A549 (cell line): ENCODE results near the gene TSPAN10. TPM values are rescaled to one million over a fixed set of nuclear protein-coding genes. Genes with fewer than 3 reads are reported as not detected.

Experiments used
- ATAC-seq, 2 experiments: fragments of 200-7000 bp in 1 of 2; fragments of >200 bp in 1 of 2; cut with Nextera tagmentation in 1 of 2; cut with Tn5 transposase in 1 of 2; 3 replicates each; pipeline versions ENCODE4 v1.8.0 to v1.9.1; 2018 to 2020; ENCODE audit warnings: mild to moderate bottlenecking in 1 of 2, moderate library complexity in 1 of 2
- CTCF ChIA-PET: fragments of 300-600 bp; sonication (Branson Sonifier 250); formaldehyde crosslinking; extraction: SDS; loops from one replicate; lab custom pipeline; 2021; ENCODE audit warnings: antibody characterized with exemption, inconsistent platforms; lab: Yijun Ruan, JAX
- POLR2A ChIA-PET: fragments of 350-600 bp; formaldehyde crosslinking; extraction: SDS; loops from one replicate; lab custom pipeline; 2021; ENCODE audit warnings: antibody characterized with exemption, inconsistent platforms; lab: Yijun Ruan, JAX
- DNase-seq, 2 experiments: peaks; one replicate each; pipeline versions ENCODE4 v3.0.0 to v3.0.0-alpha.2; 2011 to 2016; ENCODE audit warnings: low read depth in 1 of 2, low spot score in 1 of 2
- FAIRE-seq: peaks from 2 replicates; lab custom pipeline; 2011; peaks lifted over from hg19 to GRCh38; lab: Jason Lieb, UNC
- H3K27ac ChIP-seq, 2 experiments: fragments of >200 bp; sonication (Bioruptor Twin); formaldehyde crosslinking; 3 replicates each; pipeline ENCODE4 v1.5.1; 2016 to 2017
- H3K4me1 ChIP-seq: fragments of >200 bp; sonication (Bioruptor Twin); formaldehyde crosslinking; 3 replicates; pipeline ENCODE4 v1.6.1; 2016
- H3K4me2 ChIP-seq: fragments of >200 bp; sonication (Bioruptor Twin); formaldehyde crosslinking; 3 replicates; pipeline ENCODE4 v1.6.1; 2016
- H3K4me3 ChIP-seq: fragments of >200 bp; sonication (Bioruptor Twin); formaldehyde crosslinking; 3 replicates; pipeline ENCODE4 v1.5.1; 2016
- H3K9me3 ChIP-seq: fragments of >200 bp; sonication (Bioruptor Twin); formaldehyde crosslinking; 3 replicates; pipeline ENCODE4 v1.6.1; 2016
- CEBPB ChIP-seq, 2 experiments: fragments of >200 bp in 1 of 2; sonication (Bioruptor Twin) in 1 of 2; formaldehyde crosslinking in 1 of 2; IDR thresholded peaks; 2 replicates each; pipeline ENCODE4 v1.6.1; 2012 to 2016
- CHD4 ChIP-seq: fragments of 200-600 bp; sonication (generic); IDR thresholded peaks from 2 replicates; pipeline ENCODE4 v1.6.1; 2016; ENCODE audit warnings: antibody characterized with exemption, mild to moderate bottlenecking, borderline replicate concordance
- ELK1 ChIP-seq: fragments of 150-350 bp; IDR thresholded peaks from 2 replicates; pipeline ENCODE4 v1.6.1; 2014; ENCODE audit warnings: low read depth, mild to moderate bottlenecking, low read length
- FOSB ChIP-seq: fragments of 250-450 bp; sonication (Bioruptor Pico); IDR thresholded peaks from 2 replicates; pipeline ENCODE4 v1.5.0; 2020; ENCODE audit warnings: mild to moderate bottlenecking, moderate library complexity
- HDAC2 ChIP-seq: fragments of 200-600 bp; sonication (generic); IDR thresholded peaks from 2 replicates; pipeline ENCODE4 v1.6.1; 2016
- HOXA7 ChIP-seq: fragments of 250-450 bp; sonication (Bioruptor Pico); IDR thresholded peaks from 2 replicates; pipeline ENCODE4 v1.5.0; 2020; ENCODE audit warnings: mild to moderate bottlenecking, moderate library complexity
- HOXB5 ChIP-seq: fragments of 250-450 bp; sonication (Bioruptor Pico); IDR thresholded peaks from 2 replicates; pipeline ENCODE4 v1.5.0; 2020; ENCODE audit warnings: mild to moderate bottlenecking, moderate library complexity
- JUN ChIP-seq, 2 experiments: fragments of >200 bp; sonication (Bioruptor Twin); formaldehyde crosslinking; IDR thresholded peaks; 2 replicates in 1 of 2; 3 replicates in 1 of 2; pipeline ENCODE4 v1.6.1; 2016 to 2017
- MAX ChIP-seq: IDR thresholded peaks from 2 replicates; pipeline ENCODE4 v1.6.1; 2012
- MYC ChIP-seq: IDR thresholded peaks from 2 replicates; pipeline ENCODE4 v1.6.1; 2012; ENCODE audit warnings: mild to moderate bottlenecking, inconsistent platforms, low read length, improper control_type of control experiment, borderline replicate concordance
- NFE2L2 ChIP-seq: fragments of 150-350 bp; conservative IDR thresholded peaks from 2 replicates; pipeline ENCODE4 v1.6.1; 2014; ENCODE audit warnings: low read length
- PHF8 ChIP-seq: fragments of 200-600 bp; sonication (generic); IDR thresholded peaks from 2 replicates; pipeline ENCODE4 v1.6.1; 2016; ENCODE audit warnings: low read depth, mild to moderate bottlenecking, antibody characterized with exemption, moderate library complexity, borderline replicate concordance
- POLR2A ChIP-seq: IDR thresholded peaks from 2 replicates; pipeline ENCODE4 v1.6.1; 2012; ENCODE audit warnings: mild to moderate bottlenecking, low read length
- POLR2AphosphoS2 ChIP-seq: conservative IDR thresholded peaks from 2 replicates; pipeline ENCODE4 v1.6.1; 2012; ENCODE audit warnings: low read length, improper control_type of control experiment, inconsistent platforms
- RARB ChIP-seq: fragments of 250-450 bp; sonication (Bioruptor Pico); IDR thresholded peaks from 2 replicates; pipeline ENCODE4 v1.8.0; 2021; ENCODE audit warnings: mild to moderate bottlenecking, moderate library complexity
- RNF2 ChIP-seq: fragments of 200-600 bp; sonication (generic); IDR thresholded peaks from 2 replicates; pipeline ENCODE4 v1.6.1; 2016; ENCODE audit warnings: low read depth, mild to moderate bottlenecking, antibody characterized with exemption, moderate library complexity, borderline replicate concordance
- SMC3 ChIP-seq: fragments of >200 bp; sonication (Bioruptor Twin); formaldehyde crosslinking; IDR thresholded peaks from 3 replicates; pipeline ENCODE4 v1.6.1; 2018; ENCODE audit warnings: inconsistent platforms
- TFCP2L1 ChIP-seq: fragments of 250-450 bp; sonication (Bioruptor Pico); IDR thresholded peaks from 2 replicates; pipeline ENCODE4 v1.5.0; 2021; ENCODE audit warnings: mild to moderate bottlenecking
- ZNF302 ChIP-seq: fragments of 250-450 bp; sonication (Bioruptor Pico); IDR thresholded peaks from 2 replicates; pipeline ENCODE4 v1.9.0; 2021; ENCODE audit warnings: inconsistent platforms, mild to moderate bottlenecking, moderate library complexity
- ZSCAN20 ChIP-seq: fragments of 250-450 bp; sonication (Bioruptor Pico); IDR thresholded peaks from 2 replicates; pipeline ENCODE4 v1.8.0; 2022; ENCODE audit warnings: mild to moderate bottlenecking, moderate library complexity
- WGBS: methylation state at CpG from one replicate; pipeline ENCODE4 v1.1.6; 2017; ENCODE audit errors: missing lambda C conversion rate; 5-methylcytosine and 5-hydroxymethylcytosine counted together
- polyA plus RNA-seq, 4 experiments: library from polyadenylated mRNA; depleted of rRNA in 3 of 4; stranded (reverse); fragments of >200 nt; fragmentation: RNase III in 1 of 4; extraction: RNeasy Plus Mini Kit Qiagen cat#74134 plus additional on column Dnase treatment in 1 of 4; gene quantifications; 2 replicates in 3 of 4; 3 replicates in 1 of 4; pipeline ENCODE4 v1.2.3, GENCODE V29; 2011 to 2017
- TF ChIP-seq, protein P1 (sequence below): IDR thresholded peaks from 2 replicates; pipeline ENCODE4 v1.6.1; 2012
- TF ChIP-seq, protein P2 (sequence below): IDR thresholded peaks from 2 replicates; pipeline ENCODE4 v1.6.1; 2012; ENCODE audit warnings: low read depth, borderline replicate concordance
- TF ChIP-seq, protein P3 (sequence below): fragments of 450-650 bp; IDR thresholded peaks from 2 replicates; pipeline ENCODE4 v1.6.1; 2014; ENCODE audit warnings: antibody characterized with exemption
- TF ChIP-seq, protein P4 (sequence below): fragments of 250-450 bp; sonication (Bioruptor Pico); IDR thresholded peaks from 2 replicates; pipeline ENCODE4 v1.5.0; 2021; ENCODE audit warnings: mild to moderate bottlenecking, moderate library complexity, borderline replicate concordance

Gene TSPAN10
- polyA plus RNA-seq, 2 of the 4 experiments (the other 2 are of a cell fraction): 1.4 to 6.3 TPM

- DNase-seq: no peak
- H3K4me1 ChIP-seq: peaks cover 7% of the 10 kb centered on the region
- TF ChIP-seq POLR2A (no peak), HOXA7 (CRISPR knock-in tag) (no peak), POLR2AphosphoS2 (no peak), ZSCAN20 (CRISPR knock-in tag) (no peak)
- TF ChIP-seq, protein P1, sequence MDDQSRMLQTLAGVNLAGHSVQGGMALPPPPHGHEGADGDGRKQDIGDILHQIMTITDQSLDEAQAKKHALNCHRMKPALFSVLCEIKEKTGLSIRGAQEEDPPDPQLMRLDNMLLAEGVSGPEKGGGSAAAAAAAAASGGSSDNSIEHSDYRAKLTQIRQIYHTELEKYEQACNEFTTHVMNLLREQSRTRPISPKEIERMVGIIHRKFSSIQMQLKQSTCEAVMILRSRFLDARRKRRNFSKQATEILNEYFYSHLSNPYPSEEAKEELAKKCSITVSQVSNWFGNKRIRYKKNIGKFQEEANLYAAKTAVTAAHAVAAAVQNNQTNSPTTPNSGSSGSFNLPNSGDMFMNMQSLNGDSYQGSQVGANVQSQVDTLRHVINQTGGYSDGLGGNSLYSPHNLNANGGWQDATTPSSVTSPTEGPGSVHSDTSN: no peak
- TF ChIP-seq, all 56 proteins: peak for 0
- H3K9me3 ChIP-seq: no peaks in the 10 kb centered on the region
- FAIRE-seq (no peak), ATAC-seq (no peak)
- WGBS: 93% methylated on average over 5 of the region's 5 CpGs
- POLR2A ChIA-PET: no interaction called here
- CTCF ChIA-PET: interaction anchor here (39.7 to 45.0 kb wide), 2 partner anchors 6 to 19 kb away, joined by 1604 read pairs; partner anchors contain the start of gene FAAP100
- H3K4me3 ChIP-seq: no peak overlapping the region
- no peak overlapping the region for H3K4me2 ChIP-seq
- no peak overlapping the region for H3K27ac ChIP-seq
Observed at GRCh38 chr17:81589612-81590011, 47.4 kb upstream of the TSPAN10 start.

GRCh38 chr17:81590121-81590520 is 46.9 kb upstream of the TSPAN10 start:
- Histone ChIP-seq H3K4me2 (no peak overlapping the region), H3K4me3 (no peak overlapping the region), H3K4me1 (peaks cover 7% of the 10 kb centered on the region), H3K27ac (no peak overlapping the region), H3K9me3 (no peaks in the 10 kb centered on the region)
- ATAC-seq: peak in 1 of 2 experiments; percentile 12; a peak in 2 of 6 replicates
- FAIRE-seq: no peak
- DNase-seq: no peak
- WGBS: 93% methylated on average over 8 of the region's 8 CpGs
- no peak for TF ChIP-seq CHD4
- TF ChIP-seq, protein P2, sequence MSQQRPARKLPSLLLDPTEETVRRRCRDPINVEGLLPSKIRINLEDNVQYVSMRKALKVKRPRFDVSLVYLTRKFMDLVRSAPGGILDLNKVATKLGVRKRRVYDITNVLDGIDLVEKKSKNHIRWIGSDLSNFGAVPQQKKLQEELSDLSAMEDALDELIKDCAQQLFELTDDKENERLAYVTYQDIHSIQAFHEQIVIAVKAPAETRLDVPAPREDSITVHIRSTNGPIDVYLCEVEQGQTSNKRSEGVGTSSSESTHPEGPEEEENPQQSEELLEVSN: no peak
- no peak for TF ChIP-seq PHF8
- TF ChIP-seq ZNF302 (CRISPR knock-in tag): no peak
- TF ChIP-seq ELK1: no peak
- no peak for TF ChIP-seq RARB (CRISPR knock-in tag)
- TF ChIP-seq, protein P3, sequence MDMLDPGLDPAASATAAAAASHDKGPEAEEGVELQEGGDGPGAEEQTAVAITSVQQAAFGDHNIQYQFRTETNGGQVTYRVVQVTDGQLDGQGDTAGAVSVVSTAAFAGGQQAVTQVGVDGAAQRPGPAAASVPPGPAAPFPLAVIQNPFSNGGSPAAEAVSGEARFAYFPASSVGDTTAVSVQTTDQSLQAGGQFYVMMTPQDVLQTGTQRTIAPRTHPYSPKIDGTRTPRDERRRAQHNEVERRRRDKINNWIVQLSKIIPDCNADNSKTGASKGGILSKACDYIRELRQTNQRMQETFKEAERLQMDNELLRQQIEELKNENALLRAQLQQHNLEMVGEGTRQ: no peak
- TF ChIP-seq SMC3: no peak
- no peak for TF ChIP-seq HOXB5 (CRISPR knock-in tag)
- TF ChIP-seq JUN (IDR thresholded peaks at IDR 0.05): no peak
- no peak for TF ChIP-seq ZSCAN20 (CRISPR knock-in tag)
- no peak for TF ChIP-seq TFCP2L1
- TF ChIP-seq POLR2A: no peak
- no peak for TF ChIP-seq CEBPB (IDR thresholded peaks at IDR 0.05)
- no peak for TF ChIP-seq FOSB (CRISPR knock-in tag)
- TF ChIP-seq, protein P1: no peak
- TF ChIP-seq, all 56 proteins: peak for 0
- ChIA-PET POLR2A (no interaction called here), CTCF (interaction anchor here (39.7 to 45.0 kb wide), 2 partner anchors 6 to 19 kb away, joined by 1604 read pairs; partner anchors contain the start of gene FAAP100)

DNA sequence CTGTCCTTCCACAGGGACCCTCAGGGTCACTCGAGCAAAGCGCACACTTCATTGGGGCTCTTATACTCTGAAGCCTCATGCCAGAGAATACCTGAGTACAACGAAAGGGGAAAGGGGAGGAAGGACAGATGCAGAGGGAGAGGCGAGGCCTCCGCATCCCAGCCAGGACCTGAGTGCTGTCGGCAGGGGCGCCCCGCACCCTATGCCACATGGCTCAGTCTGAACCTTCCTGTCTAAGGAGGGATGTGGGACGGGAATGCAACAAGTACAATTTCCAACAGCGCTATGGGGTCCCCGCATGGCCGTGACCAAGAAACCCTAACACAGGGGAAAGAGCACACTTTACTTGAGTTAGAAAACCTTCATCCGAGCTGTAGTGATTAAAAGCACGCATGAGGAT is 45.0 kb upstream of the TSPAN10 start:
- no peak for ATAC-seq
- FAIRE-seq: no peak
- Histone ChIP-seq H3K4me3 (no peak overlapping the region), H3K4me2 (no peak overlapping the region), H3K27ac (no peak overlapping the region), H3K9me3 (no peaks in the 10 kb centered on the region), H3K4me1 (peaks cover 13% of the 10 kb centered on the region)
- no peak for DNase-seq
- CTCF ChIA-PET: interaction anchor here (1.7 to 45.0 kb wide), 3 partner anchors 8 to 73 kb away, joined by 7 to 1604 read pairs (median 1604); partner anchors contain the start of gene FAAP100
- POLR2A ChIA-PET: no interaction called here
- WGBS: 96% methylated on average over 14 of the region's 14 CpGs
- no peak for TF ChIP-seq RARB (CRISPR knock-in tag)
- no peak for TF ChIP-seq NFE2L2
- no peak for TF ChIP-seq CEBPB (IDR thresholded peaks at IDR 0.05)
- TF ChIP-seq MAX: no peak
- TF ChIP-seq, protein P3: no peak
- TF ChIP-seq, protein P4, sequence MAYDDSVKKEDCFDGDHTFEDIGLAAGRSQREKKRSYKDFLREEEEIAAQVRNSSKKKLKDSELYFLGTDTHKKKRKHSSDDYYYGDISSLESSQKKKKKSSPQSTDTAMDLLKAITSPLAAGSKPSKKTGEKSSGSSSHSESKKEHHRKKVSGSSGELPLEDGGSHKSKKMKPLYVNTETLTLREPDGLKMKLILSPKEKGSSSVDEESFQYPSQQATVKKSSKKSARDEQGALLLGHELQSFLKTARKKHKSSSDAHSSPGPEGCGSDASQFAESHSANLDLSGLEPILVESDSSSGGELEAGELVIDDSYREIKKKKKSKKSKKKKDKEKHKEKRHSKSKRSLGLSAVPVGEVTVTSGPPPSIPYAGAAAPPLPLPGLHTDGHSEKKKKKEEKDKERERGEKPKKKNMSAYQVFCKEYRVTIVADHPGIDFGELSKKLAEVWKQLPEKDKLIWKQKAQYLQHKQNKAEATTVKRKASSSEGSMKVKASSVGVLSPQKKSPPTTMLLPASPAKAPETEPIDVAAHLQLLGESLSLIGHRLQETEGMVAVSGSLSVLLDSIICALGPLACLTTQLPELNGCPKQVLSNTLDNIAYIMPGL: no peak
- no peak for TF ChIP-seq MYC
- no peak for TF ChIP-seq RNF2
- TF ChIP-seq HDAC2: no peak
- TF ChIP-seq, protein P1: no peak
